Left forelimb (tissue), 1 donor: ENCODE data around the gene PRODH.
"Not testable (repeated sequence)": the region's sequence is repeated elsewhere in the genome, so short reads cannot be mapped to it uniquely, and the experiment has no call there.

ENCODE experiments used
- DNase-seq: peaks from one replicate; pipeline ENCODE4 v3.0.0-alpha.2; 2018; ENCODE audit warnings: low spot score

Gene PRODH, protein sequence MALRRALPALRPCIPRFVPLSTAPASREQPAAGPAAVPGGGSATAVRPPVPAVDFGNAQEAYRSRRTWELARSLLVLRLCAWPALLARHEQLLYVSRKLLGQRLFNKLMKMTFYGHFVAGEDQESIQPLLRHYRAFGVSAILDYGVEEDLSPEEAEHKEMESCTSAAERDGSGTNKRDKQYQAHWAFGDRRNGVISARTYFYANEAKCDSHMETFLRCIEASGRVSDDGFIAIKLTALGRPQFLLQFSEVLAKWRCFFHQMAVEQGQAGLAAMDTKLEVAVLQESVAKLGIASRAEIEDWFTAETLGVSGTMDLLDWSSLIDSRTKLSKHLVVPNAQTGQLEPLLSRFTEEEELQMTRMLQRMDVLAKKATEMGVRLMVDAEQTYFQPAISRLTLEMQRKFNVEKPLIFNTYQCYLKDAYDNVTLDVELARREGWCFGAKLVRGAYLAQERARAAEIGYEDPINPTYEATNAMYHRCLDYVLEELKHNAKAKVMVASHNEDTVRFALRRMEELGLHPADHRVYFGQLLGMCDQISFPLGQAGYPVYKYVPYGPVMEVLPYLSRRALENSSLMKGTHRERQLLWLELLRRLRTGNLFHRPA

DNA sequence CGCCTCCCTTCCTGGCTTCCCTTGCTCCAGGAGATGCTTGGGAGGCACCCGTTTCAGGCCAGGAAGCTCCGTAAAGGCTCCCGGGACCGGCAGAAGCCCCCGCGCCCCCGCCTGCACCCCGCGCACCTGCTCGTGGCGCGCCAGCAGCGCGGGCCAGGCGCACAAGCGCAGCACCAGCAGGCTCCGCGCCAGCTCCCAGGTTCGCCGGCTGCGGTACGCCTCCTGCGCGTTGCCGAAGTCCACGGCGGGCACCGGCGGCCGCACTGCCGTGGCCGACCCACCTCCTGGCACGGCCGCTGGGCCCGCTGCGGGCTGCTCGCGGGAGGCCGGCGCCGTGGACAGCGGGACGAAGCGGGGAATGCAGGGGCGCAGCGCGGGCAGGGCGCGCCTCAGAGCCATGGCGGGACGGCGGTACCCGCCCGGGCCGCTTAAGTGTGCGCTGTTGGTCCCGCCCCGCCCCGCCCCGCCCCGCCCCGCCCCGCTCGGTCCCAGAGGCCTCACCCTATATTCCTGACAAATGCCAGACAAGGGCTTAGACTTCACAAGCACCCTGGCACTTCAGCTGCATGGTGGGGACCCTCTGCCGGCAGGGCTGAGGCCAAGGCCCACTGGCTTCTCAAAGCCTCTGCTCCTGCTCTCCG lies at the start of gene PRODH:
TSS of gene PRODH (minus strand) at position 405 of the 641 bp plus-strand sequence. CDS start at position 399, 6 bp downstream.
- DNase-seq = no peak

DNA sequence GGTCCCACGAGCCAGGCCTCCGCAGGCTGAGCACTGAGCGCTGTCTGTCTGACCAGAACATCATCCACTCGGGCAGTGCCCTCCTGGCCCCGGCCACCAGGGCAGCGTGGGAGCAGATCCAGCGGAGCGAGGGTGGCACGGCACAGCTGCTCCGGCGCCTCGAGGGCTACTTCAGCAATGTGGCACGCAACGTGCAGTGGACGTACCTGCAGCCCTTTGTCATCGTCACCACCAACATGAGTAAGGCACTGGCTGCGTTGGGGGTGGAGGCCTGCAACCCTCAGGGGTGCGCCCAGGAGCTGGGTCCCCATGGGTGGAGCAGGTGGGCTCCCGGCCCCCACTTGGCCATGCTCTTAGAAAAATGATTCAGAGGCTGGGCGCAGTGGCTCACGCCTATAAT lies 49.7 kb upstream of the PRODH start:
- peak; percentile 59 for DNase-seq

DNA sequence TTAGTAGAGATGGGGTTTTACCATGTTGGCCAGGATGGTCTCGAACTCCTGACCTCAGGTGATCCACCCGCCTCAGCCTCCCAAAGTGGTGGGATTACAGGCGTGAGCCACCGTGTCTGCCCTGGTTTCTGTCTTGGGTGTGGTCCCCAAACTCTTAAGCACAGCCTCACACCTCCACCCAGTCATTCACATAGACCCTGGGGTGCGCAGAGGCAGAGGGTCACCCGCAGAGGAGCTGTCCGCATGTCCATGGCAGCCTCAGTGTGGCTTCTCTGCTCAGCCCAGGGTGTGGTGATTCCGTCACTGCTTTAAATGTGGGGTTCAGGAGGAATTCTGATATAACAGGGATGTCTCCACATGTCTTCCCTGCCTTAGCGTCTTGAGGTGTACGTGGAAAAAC lies 48.5 kb upstream of the PRODH start:
- no peak for DNase-seq

DNA sequence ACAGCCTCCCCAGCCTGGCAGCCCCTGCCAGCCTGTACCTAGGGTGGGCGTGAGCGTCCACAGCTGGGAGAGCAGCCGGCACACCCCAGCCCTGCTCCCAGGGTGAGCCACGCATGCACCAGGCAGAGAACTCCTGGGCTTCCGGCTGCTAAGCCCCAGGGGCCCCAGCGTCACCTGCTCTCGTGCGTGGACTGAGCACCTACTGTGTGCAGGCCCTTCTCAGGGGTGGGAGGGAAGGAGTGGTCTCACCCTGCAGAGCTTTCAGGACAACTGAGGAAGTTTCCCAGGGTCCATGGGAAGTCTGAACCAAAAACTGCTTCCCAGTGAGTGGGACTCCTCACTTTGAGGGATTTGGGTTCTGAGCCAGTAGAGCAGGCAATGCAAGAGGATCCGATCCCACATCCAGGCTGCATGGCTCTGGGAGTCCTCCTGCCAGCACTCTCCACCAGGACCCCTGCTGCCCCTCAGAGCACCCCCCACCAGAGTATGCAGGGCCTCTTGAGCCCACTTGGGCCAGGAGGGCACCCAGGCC lies 47.1 kb upstream of the PRODH start:
- peak; percentile 20 for DNase-seq

DNA sequence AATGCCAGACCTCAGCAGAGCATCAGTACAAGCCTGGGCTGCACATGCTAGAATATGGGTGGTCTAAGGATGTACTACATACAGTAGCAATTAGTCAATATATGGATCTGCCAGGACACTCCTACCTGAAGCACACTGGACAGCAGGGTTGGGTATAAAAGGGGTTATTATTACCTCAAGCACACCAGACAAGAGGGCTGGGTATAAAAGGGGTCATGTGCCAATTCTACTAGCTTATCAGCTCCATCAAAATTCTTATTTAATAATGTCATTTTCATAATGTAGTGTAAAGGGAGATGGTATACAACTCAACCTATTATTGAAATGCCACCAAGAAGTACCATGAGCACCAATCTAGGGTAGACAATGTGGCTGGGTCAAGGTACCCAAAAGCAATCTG lies 44.7 kb upstream of the PRODH start:
- no peak for DNase-seq

DNA sequence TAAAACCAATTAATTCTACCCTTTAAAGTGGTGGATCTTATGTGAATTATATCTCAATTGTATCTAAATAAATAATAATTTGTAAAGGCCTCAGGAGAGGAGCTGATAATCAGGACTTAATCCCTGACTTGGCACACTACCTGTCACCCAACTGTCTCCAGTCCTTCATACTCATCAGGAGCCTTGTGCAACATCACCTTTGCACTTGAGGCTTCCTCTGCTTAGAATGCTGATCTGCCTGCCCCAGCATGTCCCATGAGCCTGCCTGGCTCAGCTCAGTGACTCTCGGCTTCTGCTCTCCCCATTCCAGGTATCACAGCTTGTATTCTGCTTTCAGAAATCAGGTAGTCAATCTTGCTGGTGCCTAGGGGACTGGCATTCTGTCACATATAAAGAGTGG lies 43.9 kb upstream of the PRODH start:
- no peak for DNase-seq

DNA sequence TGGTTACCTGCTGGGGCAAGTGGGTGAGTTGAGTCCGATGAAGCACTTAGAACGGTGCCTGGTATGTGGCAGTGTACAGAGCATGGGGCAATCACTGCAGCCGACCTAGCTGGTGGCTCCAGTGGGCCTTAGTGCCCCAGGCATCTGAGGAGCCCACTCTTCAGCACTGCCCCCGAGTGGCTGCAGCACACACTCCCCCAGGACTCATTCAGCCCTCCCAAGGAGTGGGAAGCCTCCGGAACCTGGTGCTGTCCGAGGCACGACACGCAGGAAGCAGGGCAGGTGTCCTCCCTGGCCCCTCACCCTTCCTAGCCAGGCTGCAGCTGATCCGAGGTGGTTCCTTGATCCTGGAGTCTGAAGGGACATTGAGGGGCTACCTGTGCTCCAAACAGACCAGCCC lies 42.4 kb upstream of the PRODH start:
- DNase-seq = no peak

DNA sequence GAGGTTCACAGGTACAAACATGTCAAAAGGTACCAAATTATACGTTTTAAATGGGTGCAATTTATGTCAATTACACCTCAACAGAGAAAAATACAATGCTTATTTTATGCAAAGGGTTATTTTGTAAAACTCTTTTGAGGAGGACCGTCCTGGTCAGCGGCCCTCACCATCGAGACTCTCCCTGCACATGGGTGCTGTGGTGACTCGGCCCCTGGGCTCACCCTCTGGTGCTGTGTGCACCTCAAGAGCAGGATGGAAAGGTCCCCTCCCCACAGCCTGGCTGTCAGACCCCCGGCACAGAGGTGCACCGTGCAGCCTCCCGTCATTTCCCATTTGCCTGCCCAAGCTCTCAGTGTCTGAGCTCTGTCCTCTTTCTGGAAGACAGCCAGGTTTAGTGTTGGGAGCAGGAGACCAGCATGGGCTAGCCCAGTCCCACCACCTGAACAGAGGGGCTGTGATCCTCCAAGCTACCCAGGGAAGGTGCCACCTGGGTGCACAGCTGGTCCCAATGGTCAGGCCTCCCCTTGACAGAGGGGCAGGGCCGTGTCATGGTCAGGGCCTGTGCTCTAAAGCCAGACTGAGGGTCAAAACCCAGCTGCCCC lies 41.8 kb upstream of the PRODH start:
- DNase-seq = no peak

DNA sequence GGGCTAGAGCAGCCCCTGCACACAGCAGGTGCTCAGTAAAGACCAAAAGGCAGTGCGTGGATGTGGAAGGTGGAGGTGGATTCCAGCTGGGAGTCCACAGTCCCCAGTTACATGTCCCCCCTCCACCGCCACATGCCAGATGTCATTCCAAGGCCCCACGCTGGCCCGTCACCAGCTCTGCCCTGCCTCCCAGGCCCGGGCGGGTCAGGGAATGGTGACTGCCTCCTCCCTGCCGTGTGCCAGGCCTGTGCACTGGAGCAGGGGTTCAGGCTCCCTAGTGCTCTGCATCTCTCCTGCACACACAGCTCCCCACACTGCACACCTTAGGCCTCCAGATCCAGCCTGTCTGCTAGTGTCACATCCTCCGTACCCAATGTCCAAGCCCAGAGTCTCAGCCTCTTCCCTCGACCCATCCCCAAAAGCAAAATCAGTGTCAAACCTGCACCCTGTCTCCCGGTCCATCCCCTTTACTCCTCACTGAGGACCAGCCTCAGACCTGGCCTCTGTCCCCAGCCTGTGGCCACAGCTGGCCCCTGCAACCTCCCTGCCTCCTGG lies 40.2 kb upstream of the PRODH start:
- no peak for DNase-seq

DNA sequence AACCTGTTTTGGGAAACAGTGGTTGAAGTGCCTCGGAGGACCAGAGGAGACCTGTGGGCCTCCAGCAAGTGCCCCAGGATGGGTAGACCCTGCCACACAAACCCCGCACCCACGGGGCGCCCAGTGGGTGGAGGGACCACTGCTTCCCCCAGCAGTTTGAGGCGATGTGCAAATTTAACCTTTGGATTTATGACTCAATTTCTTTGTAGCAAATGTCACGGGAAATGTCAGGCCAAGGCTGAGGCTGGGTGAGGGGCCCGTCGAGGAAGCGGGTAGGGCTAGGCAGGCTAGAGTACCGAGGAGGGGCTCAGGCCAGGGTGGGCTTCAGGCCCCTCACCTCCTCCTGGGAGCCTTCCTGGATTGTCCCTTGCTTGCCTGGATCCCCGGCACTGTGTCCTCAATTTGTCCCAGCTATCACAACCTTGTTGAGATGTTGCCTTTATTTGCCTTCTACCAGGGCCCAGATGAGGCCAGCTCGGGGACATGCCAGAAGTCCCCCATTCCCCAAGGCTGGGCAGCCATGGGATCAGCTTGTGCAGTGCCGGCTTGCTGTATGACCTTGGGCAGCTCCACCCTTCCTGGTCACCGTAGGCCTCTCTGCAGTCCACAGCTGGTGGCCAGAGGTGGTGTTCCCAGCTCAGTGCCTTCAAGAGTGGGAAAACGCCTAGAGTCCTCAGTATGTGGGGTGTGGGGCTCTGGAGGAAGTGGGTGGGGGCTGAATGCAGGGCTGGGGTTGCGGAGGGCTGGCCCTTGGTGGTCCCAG lies 39.5 kb upstream of the PRODH start:
- DNase-seq = no peak

DNA sequence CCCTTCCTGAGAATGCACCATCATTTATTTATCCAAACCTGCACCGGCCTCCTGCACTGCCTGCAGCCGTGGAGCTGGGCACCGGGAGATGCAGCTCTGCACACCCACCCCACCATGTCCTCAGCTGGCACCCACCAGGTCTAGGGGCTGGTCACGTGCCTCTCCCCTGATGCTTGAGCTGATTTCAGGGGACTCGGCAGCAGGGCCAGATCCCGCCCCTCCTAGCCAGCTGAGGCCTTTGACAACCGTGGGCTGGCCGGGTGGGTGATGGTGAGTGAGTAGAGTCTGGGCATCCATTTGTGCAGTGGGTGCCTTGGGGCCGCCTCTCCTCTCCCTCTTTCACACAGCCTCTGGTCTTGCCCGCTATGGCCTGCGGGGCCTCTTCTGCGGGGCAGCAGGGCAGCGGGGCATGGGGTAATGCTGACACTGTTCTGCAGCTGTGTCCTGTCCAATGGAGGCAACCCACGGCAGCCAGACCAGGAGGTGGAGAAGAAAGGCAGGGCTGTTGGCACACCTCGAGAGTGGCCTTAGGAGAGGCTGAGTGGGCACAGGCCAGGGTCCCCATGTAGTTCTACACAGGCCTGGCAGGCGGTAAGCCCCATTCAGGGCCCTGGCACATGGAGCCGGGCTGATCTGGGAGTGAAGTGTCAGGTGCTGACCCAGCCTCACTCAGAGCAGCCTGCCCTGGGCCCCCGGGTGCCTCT lies 38.5 kb upstream of the PRODH start:
- no peak for DNase-seq

DNA sequence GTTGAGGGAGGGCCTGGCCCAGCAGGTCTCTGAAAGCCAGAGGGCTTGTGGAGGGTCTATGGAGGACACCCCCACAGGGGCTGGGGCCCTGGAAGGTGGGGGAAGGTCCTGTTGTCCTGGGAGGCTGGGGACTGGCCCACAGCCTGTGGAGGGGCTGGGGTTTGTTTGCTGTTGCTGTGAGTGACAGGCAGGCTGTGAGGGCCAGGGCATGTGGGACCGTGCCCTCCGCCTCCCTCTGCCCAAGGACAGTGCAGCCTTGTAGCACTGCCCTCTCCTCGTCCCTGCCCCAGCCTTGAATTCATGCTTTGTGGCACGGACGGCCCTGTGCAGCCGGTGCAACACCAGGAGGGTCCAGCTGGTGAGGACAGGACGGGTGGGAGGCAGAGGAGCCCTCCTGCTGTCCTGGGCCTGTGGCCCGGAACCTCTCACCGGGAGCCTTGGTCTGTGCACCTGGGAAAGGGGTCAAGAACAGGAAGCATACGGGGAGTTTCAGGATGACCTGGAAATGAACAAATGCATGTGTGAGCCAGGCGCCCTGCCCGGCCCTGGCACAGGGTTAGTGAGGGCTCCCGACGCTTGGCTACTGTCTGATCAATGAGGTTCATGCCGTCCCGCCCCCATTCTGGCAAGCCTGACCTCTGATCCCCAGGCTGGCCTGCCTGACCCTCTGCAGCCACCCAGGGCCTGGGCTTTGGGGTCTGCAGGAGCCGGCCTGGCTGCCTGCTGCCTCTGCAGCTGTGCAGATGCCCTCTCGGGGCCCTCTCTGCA lies 37.4 kb upstream of the PRODH start:
- no peak for DNase-seq

DNA sequence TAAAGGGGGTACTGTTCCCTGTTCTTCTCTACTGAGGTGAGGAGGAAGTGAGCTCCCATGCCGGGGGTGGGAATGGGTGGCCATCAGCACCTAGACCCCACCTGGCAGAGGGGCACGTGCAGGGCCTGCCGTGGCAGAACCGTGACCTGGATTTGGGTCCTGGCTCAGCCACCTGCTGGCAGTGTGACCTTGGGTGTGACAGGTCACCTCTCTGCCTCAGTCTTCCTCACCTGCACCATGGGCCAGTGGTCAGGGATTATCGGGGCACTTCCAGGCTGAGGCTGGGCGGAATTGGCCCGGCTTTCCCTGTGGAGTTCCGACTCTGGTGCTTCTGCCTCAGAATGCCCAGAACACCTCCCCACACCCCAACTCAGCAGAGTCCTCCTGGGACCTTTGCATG lies 36.5 kb upstream of the PRODH start:
- not testable (repeated sequence) for DNase-seq

DNA sequence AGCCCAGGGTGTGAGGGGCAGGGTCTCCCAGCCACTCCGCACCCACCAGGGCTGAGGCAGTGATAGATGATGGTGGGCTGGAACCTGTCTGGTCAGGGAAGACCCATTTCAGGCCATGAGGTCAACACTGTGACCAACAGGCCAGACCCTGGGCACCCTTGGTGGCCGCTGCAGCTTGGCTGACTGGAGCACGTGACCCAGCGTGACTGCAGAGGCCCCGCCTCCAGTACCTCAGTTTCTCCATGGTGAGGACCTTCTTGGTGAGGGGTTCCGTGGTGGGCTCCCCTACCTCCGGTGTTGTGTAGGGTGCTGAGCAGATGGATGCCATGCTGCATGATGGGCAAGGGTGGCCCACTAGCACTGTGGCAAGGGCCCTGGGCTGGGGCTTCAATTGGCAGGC lies 35.9 kb upstream of the PRODH start:
- DNase-seq = not testable (repeated sequence)

DNA sequence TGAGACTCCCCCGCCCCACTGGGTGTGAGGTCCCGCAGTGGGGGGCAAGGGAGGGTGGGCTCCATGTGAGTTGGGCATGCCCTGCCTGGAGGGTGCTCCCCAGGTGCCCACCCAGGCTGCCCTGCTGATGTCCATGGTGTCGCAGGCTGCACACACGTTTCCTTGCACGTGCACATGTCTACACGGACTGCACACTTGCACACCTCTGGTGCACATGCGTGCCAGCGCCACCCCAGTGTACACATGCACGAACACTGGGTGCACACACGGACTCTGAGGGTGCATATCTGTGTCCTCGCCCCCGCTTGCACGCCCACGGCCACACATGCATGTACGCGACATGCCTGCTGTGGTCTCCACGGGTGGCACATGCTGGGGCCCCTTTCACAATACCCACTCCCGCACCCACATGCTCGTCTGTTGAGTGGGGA lies 35.2 kb upstream of the PRODH start:
- DNase-seq = no peak

DNA sequence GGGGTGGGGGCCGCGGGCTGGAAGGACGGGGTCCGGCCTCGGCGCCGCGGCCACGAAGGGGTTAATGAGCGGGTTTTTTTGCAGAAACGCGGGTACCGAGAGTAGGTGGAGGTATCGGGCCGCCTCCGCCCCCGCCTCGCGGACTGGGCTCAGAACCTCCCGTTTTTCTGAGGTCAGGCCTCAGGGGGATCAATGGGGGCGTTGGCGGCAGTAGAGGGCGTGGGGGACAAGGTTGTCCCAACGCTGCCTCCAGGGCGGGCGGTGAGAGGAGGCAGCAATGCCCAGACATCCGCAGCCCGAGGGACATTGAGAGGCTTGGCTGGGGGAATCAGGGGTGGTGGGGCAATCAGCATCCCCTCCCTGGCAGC lies 34.8 kb upstream of the PRODH start:
- DNase-seq = no peak

DNA sequence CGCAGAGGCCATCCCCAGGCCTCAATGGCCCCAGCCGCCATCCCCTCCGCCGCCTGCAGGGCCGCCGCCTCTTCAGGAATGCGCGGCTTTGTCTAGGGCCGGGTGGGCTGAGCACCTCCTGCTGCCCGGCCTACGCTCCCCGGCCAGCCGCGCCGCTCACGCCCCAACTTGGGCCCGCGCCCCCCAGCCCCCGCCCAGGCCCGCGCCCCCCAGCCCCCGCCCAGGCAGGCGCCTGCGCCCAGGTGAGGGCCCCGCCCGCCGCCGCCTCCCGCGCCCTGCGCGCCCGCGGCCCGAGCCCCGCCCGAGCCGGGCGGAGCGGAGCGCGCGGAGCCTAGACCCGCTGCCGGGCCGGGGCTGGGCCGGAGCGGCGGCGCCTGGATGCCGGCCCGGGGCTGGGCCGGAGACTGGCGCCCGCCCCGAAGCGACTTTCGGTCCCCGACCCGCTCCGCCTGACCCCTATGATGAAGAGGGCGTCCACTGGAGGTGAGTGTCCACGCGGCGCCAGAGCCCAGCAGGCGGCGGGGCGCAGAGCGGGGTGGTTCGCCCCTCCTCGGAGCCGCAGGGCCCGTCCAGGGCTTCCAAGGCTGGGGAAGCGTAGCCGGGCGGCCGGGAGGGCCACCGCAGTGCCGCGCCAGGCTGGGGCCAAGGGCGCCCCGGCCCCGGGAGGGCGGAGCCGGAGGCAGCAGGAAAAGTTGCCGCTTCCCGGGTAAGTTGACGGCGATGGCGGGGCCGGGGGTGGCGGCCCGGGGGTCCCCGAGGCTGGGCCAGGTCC lies 34.3 kb upstream of the PRODH start:
- DNase-seq = no peak

DNA sequence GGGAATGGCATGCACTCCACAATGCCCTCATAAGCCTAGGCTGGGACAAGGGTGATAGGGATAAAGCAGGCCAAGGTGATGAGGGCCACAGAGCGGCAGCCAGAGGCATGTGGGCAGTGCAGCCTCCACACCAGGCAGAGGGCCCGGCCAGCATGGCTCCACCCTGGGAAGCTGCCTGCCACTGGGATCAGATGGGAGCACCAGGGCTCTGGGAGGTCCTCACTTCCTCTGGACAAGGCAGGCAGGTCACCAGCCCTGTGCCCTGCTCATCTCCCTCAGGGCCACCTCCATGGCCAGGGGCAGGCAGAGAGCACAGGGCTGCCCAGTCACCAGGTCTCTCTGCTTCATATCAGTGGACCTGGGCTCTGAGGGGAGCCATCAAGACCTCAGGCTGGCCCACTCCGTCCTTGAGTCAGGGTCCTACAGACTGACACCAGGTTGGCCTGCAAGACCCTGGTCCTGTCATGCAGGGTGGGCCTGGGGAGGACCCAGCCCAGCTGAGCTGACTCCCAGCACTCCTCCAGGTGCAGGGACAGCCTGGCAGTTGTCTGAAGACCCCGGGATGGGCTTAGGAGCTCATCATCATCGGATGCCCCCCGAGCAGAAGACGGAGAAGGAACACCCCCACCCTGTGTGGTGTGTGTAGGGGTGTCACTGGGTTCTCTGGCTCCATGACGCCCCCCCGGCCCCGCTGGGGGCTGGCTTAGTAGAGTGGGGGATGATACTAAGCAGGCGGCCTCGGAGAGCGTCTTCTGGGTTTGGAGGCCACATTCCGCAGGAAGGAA lies 33.3 kb upstream of the PRODH start:
- not testable (repeated sequence) for DNase-seq
